ENCODE results near the gene MEGF8. TPM values are rescaled to one million over a fixed set of nuclear protein-coding genes. Genes with fewer than 3 reads are reported as not detected.
A peak's percentile ranks its signal among the peaks of the same experiment; 100 is the strongest.

MEGF8 gene
- total RNA-seq, 1 donor from 2014 or later = 75.7 TPM

GRCh38 chr19:42284066-42284501 lies 41.4 kb upstream of the MEGF8 start:
- H3K27me3 Mint-ChIP-seq (ENCODE audit: unreplicated experiment) = no peaks in the 10 kb centered on the region
- no peak overlapping the region for H3K4me3 Mint-ChIP-seq (ENCODE audit: unreplicated experiment)
- no peaks in the 10 kb centered on the region for H3K9me3 Mint-ChIP-seq (ENCODE audit: unreplicated experiment)
- peak; percentile 94 for DNase-seq (ENCODE audit: extremely low spot score, unreplicated experiment)
- TF ChIP-seq CTCF (IDR thresholded peaks at IDR 0.05) = no peak
- H3K27ac Mint-ChIP-seq (ENCODE audit: unreplicated experiment) = no peak overlapping the region
- peaks cover 6% of the 10 kb centered on the region for H3K36me3 Mint-ChIP-seq (ENCODE audit: unreplicated experiment)
- H3K4me1 Mint-ChIP-seq (ENCODE audit: unreplicated experiment) = peaks cover 41% of the 10 kb centered on the region

- no peak for TF ChIP-seq CTCF (IDR thresholded peaks at IDR 0.05)
- no peak for DNase-seq (ENCODE audit: extremely low spot score, unreplicated experiment)
- H3K4me1 Mint-ChIP-seq (ENCODE audit: unreplicated experiment) = peaks cover 34% of the 10 kb centered on the region
- peaks cover 12% of the 10 kb centered on the region for H3K36me3 Mint-ChIP-seq (ENCODE audit: unreplicated experiment)
- peak overlapping the region; percentile 87 for H3K27ac Mint-ChIP-seq (ENCODE audit: unreplicated experiment)
- peak overlapping the region; percentile 88 for H3K4me3 Mint-ChIP-seq (ENCODE audit: unreplicated experiment)
- no peaks in the 10 kb centered on the region for H3K9me3 Mint-ChIP-seq (ENCODE audit: unreplicated experiment)
- no peaks in the 10 kb centered on the region for H3K27me3 Mint-ChIP-seq (ENCODE audit: unreplicated experiment)
Measured at GRCh38 chr19:42284591-42285341, 40.7 kb upstream of the MEGF8 start.

- peak overlapping the region; percentile 87 for H3K27ac Mint-ChIP-seq (ENCODE audit: unreplicated experiment)
Measured at GRCh38 chr19:42285541-42285941, 39.9 kb upstream of the MEGF8 start.

GRCh38 chr19:42285988-42286348 lies 39.5 kb upstream of the MEGF8 start:
- Mint-ChIP-seq H3K27me3 (ENCODE audit: unreplicated experiment) (no peaks in the 10 kb centered on the region), H3K36me3 (ENCODE audit: unreplicated experiment) (peaks cover 13% of the 10 kb centered on the region), H3K27ac (ENCODE audit: unreplicated experiment) (peak overlapping the region; percentile 87), H3K9me3 (ENCODE audit: unreplicated experiment) (no peaks in the 10 kb centered on the region), H3K4me3 (ENCODE audit: unreplicated experiment) (peak overlapping the region; percentile 88), H3K4me1 (ENCODE audit: unreplicated experiment) (peaks cover 34% of the 10 kb centered on the region)
- no peak for TF ChIP-seq CTCF (IDR thresholded peaks at IDR 0.05)
- no peak for DNase-seq (ENCODE audit: extremely low spot score, unreplicated experiment)

More at GRCh38 chr19:42285541-42285941, 39.9 kb upstream of the MEGF8 start:
- Mint-ChIP-seq H3K36me3 (ENCODE audit: unreplicated experiment) (peaks cover 13% of the 10 kb centered on the region), H3K4me1 (ENCODE audit: unreplicated experiment) (peaks cover 34% of the 10 kb centered on the region), H3K4me3 (ENCODE audit: unreplicated experiment) (peak overlapping the region; percentile 88), H3K9me3 (ENCODE audit: unreplicated experiment) (no peaks in the 10 kb centered on the region), H3K27me3 (ENCODE audit: unreplicated experiment) (no peaks in the 10 kb centered on the region)
- no peak for TF ChIP-seq CTCF (IDR thresholded peaks at IDR 0.05)
- DNase-seq (ENCODE audit: extremely low spot score, unreplicated experiment) = no peak

GRCh38 chr19:42286349-42287016 lies 39.0 kb upstream of the MEGF8 start:
- Mint-ChIP-seq H3K36me3 (ENCODE audit: unreplicated experiment) (peaks cover 16% of the 10 kb centered on the region), H3K4me3 (ENCODE audit: unreplicated experiment) (peak overlapping the region; percentile 88), H3K4me1 (ENCODE audit: unreplicated experiment) (peaks cover 31% of the 10 kb centered on the region), H3K27me3 (ENCODE audit: unreplicated experiment) (no peaks in the 10 kb centered on the region), H3K27ac (ENCODE audit: unreplicated experiment) (peak overlapping the region; percentile 87), H3K9me3 (ENCODE audit: unreplicated experiment) (no peaks in the 10 kb centered on the region)
- DNase-seq (ENCODE audit: extremely low spot score, unreplicated experiment) = no peak
- no peak for TF ChIP-seq CTCF (IDR thresholded peaks at IDR 0.05)
